NCI-H2081 treated with DMSO at 0.1 percent for 48 hours (cell line): ENCODE measurements around the gene CCR9.
A peak's percentile ranks its signal among the peaks of the same experiment; 100 is the strongest.

Source experiments
- DNase-seq: peaks from one replicate; lab custom pipeline; 2025; lab: John Stamatoyannopoulos, UW

CCR9 gene

GRCh38 chr3:45938043-45938435, 51.7 kb downstream of the CCR9 start:
- DNase-seq: no peak

- DNase-seq: peak; percentile 26
Measured at GRCh38 chr3:45938864-45939263, 52.5 kb downstream of the CCR9 start.

DNA sequence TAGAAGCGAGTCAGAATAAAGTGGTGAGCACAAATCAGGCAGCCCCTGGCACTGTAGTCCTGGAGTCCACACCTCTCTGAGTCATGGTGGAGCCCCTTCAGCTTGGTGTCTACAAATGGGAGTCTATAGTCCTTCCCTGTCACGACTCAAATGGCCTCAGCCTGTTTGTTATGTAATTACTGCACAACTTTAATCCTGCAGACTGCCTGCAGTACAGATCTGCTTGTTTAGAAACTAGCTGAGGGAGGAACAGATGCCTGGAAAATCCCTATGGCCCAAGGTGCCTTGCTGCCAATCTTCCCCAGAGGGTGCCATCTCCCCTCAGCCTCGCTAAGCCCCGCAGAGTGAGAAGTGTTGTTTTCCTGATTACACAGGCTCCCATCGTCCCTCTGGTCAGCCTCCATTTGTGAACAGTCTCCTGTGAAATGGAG, 53.0 kb downstream of the CCR9 start:
- DNase-seq: no peak

- DNase-seq: no peak
Measured at GRCh38 chr3:45940004-45940780, 53.8 kb downstream of the CCR9 start.

GRCh38 chr3:45940781-45941365, 54.5 kb downstream of the CCR9 start:
- no peak for DNase-seq

DNA sequence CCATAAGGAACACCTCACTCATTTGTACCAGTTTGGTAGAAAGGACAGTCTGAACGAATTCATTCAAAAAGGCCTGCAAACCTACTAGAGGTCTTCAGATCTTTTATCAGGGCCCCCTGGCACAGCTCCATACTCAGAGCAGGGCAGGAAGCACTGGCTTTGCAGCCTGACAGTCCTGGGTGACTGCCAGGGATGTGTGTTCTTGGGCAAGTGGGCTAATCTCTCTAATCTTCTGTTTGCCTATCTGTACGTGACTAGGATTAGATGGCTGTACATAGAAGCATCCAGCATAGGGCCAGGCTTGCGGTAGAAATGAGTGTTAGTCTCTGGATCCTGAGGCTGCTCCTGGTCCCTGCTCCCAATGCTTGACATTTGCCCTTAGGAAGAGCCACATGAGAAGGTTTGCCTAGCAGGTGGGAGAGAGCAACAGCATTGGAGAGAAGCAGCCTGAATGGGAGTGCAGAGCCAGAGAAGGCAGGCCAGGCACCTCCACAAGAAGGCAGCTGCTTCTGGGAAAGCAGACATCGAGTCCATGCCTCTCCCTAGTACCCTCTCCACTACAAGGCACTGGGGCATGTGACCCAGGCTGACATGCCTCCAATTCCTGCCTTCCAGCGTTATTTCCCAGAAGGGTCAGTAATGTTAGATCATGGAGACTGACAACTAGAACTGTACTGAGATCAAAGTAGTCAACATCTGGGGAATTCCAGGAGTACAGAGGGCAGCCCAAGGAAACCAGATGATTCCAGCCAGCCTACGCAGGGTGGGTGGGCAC, 55.9 kb downstream of the CCR9 start:
- DNase-seq: no peak

GRCh38 chr3:45943207-45943846, 57.0 kb downstream of the CCR9 start, which contains the start of gene CXCR6:
Gene CXCR6, plus strand, starts transcription at chr3:45943464. Its CDS starts 3,018 bp downstream, at chr3:45946482.
- no peak for DNase-seq

- DNase-seq: no peak
Measured at GRCh38 chr3:45944830-45945620, 58.7 kb downstream of the CCR9 start.

DNA sequence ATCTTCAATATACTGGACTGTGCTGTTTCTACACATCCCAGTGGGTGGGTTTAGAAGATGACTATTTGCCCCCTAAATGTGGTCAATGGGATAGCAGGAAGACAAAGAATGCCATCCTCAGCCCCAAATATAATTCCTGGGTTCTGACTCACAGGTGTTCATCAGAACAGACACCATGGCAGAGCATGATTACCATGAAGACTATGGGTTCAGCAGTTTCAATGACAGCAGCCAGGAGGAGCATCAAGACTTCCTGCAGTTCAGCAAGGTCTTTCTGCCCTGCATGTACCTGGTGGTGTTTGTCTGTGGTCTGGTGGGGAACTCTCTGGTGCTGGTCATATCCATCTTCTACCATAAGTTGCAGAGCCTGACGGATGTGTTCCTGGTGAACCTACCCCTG, 60.0 kb downstream of the CCR9 start:
- no peak for DNase-seq

- no peak for DNase-seq
Measured at GRCh38 chr3:45946875-45947274, 60.5 kb downstream of the CCR9 start.

GRCh38 chr3:45947361-45947760, 61.0 kb downstream of the CCR9 start:
- DNase-seq: no peak

DNA sequence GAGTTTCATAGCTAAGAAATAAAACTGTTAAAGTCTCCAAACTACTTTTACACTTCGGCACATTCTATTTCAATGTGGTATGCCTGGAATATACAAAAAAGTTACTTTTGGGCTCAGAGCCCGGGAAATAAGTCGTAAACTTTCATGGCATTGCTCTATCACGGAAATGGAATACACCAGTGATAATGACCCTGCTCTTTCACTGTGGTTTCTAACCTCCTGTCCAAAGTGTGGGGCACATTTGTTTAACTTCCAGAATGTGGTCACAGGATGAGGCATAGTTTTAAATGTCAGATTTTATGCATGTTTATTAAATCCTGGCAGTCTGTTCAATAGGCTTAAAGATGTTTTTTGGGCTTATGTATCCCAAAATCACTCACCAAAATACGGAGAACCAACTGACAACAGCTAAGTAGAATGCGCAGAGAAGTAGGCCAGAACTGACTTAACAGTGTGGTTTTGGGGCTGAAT, 62.0 kb downstream of the CCR9 start:
- DNase-seq: no peak

DNA sequence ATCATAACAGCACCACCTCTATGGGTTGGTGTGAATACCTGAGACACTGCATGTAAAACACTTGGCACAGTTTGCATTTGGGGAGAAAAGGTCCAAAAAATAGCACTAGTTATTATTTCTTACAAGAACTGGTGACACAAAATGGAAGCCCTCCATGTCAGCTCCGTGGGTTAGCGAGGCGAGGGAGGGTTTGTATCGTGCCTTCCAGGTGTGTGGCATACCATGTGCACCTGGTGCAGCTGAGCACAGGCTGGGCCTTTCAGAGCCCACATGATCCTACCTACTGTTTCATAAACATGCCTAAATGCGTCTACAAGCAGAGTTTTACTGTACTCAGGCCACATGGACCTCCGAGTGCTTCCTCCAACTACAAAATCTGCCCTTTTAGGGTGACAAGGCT, 62.5 kb downstream of the CCR9 start:
- no peak for DNase-seq

DNA sequence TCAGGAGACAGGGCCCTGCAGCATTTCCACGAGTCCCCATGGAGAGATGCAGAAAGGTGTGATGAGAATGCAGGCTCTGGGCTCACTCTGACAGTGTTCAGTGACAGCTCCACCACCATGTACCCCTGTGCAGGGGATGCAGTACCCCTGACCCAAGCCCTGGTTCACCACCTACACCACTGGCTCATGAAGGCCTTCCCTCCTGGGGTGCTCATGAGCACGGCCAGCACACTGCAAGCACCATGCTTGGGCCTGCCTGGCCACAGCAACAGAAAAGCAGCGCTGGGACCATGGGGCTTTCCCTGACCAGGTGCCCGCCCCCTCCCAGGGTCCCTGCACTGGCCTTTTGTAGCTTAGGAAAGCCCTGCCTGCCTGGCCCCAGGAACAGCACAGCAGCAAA, 63.1 kb downstream of the CCR9 start:
- no peak for DNase-seq

GRCh38 chr3:45950131-45950530, 63.8 kb downstream of the CCR9 start:
- no peak for DNase-seq

GRCh38 chr3:45950686-45951600, 64.6 kb downstream of the CCR9 start:
- DNase-seq: no peak

DNA sequence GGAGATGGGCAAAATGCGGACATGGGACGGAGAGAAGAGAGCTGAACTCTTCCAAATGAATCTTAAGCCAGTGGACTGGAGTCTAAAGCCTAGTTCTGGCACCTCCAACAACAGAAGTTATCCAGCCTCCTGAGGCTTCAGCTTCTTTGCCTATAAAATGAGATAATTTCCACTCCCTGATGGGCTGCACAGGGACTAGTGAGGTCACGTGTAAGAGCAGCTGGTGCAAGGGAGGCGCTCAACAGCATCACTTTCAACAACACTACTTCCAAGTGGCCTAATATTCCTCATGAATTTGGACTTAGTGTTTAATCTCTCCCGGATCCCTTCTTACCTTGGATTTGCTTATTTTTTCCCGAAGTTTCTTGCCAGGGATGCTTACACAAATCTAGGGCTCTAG, 65.6 kb downstream of the CCR9 start:
- no peak for DNase-seq

- no peak for DNase-seq
Measured at GRCh38 chr3:45952456-45952855, 66.1 kb downstream of the CCR9 start.
